Heart left ventricle (tissue), 13 donors: Measurements from ENCODE around the gene RNASE2.

ENCODE experiments used
- CTCF ChIP-seq, 12 donors: fragments of 200-600 bp; sonication (generic) in 4 of 12; IDR thresholded peaks; one replicate each; pipeline versions ENCODE4 v1.5.0 to v1.8.0; 2018 to 2022; ENCODE audit warnings: antibody characterized with exemption in 12 of 12, mild to moderate bottlenecking in 5 of 12
- POLR2A ChIP-seq, 2 donors: fragments of 450-650 bp; IDR thresholded peaks; one replicate each; pipeline ENCODE4 v1.6.1; 2017; ENCODE audit warnings: antibody characterized with exemption in 2 of 2, mild to moderate bottlenecking in 2 of 2, moderate library complexity in 2 of 2
- donor health status: ischemic (EF 13 %, LVEDD 7.1; RV severe dilation, severe dysfunction).
- donor health status: DM: no; HTN: yes; CAD: no.
- donor health status: DM: no; HTN: no; CAD: no.
- donor health status: ischemic (EF 25% LVEDD 6.9; RV normal size, moderate dysfunction).
- donor health status: ischemic (EF 25% LVEDD 5.7; RV mildly dilated, moderate dysfunction).
- donor health status: ischemic (EF 35%, LVEDD 5.7; RV mildly dilated, moderate dysfunction).
- donor health status: nonischemic (EF 11% LVEDD 7.7; RV severe dilation, severe dysfunction).
- donor health status: DM: yes; HTN: yes; CAD: no.
- donor health status: PGD.
- donor health status: ischemic (EF 29% LVEDD 5.4; RV normal size, mild dysfunction).
- donor health status: nonischemic (EF 23%, LVEDD 6.1; RV moderate dilation, normal function).

DNA sequence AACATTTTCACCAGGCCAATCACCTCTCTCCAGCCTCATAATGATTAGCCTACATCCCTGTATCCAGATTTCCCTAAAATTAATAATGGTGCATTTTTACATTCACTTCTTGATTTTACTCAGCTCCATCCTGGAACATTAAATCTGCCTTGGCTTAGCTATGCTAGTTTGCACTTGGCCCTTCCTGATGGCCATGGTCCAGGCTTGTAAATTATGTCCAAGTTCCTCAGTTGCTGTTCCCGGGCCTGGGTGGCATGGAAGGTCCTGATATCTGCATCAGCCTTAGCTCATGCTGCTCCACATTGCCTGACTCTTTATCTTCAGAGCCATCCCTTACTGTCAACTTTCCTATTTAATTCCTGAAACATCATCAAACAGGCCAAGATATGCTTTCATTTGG, 23.4 kb downstream of the RNASE2 start:
- no peak for TF ChIP-seq CTCF (IDR thresholded peaks at IDR 0.05)
- no peak for TF ChIP-seq POLR2A (IDR thresholded peaks at IDR 0.05)
